Fibroblast of peridontal ligament (primary cell): ENCODE results near the gene ZKSCAN5.
A peak's percentile ranks its signal among the peaks of the same experiment; 100 is the strongest.

Experiments
- DNase-seq: peaks from one replicate; pipeline ENCODE4 v3.0.0-alpha.2; 2010; ENCODE audit errors: extremely low read depth

ZKSCAN5 gene

DNA sequence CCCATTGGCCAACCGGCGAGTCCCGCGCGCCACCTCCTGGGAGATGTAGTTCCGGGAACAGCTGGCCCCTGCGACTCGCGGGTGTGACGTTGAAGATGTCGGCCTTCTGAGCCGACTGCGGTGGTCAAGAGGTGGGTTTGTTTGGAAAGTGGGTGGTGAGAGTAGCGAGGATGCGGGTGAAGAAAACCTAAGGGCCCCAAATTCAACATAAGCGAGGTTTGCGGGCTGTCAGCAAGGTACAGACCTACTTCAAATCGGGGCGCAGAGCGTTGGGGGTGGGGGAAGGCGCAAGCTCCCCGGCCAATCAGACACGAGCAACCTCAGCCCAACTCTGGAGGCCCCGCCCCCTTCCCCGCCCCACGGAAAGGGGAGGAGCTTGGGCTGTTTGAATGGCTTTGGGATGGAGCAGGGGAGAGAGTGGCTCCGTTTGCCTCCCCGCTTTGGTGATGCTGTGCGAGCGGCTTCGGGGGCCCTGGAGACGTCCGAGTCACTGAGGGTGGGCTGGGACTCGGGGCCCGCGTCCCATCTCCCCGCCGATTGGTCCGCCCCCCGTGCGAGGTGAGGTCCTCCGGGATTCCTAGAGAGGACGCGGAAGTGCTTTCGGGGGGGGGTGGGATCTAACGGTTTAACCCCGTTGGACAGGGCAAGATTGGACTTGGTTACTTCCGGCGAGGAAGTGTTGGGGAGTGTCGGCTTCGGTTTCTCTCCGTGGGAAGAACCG lies at the start of gene ZKSCAN5:
Gene ZKSCAN5, plus strand, starts transcription at position 60 of the 721 bp plus-strand sequence. CDS start 1,383 bp downstream, outside the sequence.
- DNase-seq: peak; percentile 95

DNA sequence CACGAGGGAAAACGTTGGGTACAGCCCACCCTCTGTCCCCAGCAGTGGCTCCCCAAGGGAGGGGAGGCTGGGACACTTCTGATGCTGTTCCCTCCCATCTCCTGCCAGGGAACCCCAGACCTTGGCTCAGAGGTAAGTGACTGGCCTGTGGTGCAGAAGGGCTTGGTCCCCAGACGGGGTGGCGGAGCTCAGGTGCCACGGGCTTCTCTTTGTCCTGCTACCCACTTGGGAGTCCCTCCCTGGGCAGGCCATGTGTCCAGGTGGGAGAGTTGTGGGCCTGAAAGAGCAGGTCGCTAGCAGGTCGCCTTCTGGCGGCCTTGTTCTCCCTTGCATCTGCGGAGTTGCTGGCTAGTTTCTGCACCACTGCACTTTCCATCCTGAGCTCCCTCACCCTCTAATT lies 48.6 kb upstream of the ZKSCAN5 start:
- no peak for DNase-seq

GRCh38 chr7:99456288-99456687 lies 48.2 kb upstream of the ZKSCAN5 start:
- no peak for DNase-seq

- no peak for DNase-seq
Measured at GRCh38 chr7:99457050-99457649, 47.3 kb upstream of the ZKSCAN5 start.

DNA sequence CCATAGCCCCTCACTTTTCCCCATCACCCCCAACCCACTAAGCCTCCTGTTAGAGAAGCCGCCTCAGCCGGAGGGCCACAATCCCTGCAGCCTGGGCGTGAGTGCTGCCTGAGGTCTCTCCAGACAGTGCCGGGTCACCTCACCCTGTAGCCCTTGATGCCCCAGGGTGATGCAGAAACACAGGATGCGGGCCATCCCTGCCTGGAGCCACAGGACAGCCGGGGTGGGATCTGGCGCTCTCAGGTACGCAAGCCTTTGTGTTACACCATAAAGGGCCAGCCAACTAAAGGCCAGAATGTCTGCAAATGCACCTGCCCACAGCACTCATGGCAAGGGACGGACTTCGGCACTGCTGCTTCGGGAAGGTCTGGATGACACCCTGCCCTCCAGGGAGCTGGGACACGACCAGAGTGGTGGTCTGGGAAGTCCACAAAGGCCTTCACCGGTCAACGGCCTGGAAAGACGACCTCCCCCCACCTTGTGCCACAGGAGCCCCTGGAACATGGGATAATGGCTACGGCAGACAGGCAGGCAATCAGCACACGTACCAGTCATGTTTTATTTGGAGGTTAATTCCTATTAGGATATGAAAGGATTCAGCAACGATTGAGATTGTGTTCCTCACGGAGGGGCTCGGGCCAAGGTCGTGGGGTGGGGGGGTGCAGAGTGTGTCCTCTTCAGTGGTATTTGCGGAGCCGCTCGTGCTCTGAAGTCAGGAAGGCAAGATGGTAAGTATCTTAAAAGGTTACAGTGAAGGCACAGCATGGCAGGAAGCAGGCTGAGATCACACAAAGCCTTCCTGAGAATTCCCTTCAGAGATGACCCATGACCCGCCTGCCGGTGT lies 46.6 kb upstream of the ZKSCAN5 start:
- no peak for DNase-seq

DNA sequence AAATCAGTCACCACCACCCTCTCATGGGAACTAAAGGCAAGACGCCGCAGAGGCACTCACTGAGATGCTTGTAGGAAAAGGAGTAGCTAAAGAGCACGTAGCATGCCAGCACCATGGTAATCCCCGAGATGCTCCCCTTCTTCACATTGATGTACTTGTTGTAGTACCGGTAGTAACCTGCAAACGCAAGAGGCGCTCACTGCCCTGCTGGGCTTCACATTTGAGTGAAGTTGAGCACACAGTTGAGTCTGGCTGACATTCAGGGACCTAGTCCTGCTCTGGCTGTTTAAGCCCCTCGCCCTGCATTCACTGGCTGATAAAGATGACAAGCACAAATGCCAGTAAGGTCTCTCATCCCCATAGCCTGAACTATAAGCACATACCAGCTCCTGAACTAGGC lies 45.4 kb upstream of the ZKSCAN5 start:
- no peak for DNase-seq

DNA sequence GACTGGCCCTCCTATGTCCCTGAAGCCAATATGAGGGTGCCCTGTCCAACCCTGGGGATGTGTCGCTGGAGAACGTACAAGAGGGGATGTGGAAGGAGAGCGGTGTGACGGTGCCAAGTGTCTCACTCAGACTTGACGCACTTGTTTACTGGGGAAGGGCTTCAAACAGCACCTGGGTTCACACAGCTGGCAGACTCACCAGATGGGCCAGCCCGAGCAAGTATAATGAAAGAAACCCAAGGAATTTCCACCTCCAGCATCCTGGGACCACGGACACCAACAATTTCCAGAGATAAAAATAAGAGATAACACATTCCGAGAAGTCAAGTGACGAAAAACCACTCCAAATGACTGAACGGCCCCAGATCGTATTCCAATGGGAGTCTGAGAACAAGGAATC lies 43.8 kb upstream of the ZKSCAN5 start:
- DNase-seq: no peak

DNA sequence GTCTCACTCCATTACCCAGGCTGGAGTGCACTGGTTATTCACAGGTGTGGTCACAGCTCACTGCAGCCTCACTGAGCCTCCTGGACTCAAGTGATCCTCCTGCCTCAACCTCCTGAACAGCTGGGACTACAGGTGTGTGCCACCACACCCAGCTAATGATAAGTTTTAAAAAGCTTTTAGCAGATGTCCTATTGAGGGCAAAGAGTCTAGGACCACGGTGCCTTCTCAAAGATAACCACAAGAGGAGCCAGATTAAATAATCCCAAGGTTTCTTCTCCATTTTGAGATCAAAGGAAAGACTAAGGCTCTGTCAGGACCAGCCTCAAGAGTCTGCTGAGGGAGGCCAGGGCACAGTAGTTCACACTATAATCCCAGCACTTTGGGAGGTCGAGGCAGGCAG lies 43.2 kb upstream of the ZKSCAN5 start:
- no peak for DNase-seq

- no peak for DNase-seq
Measured at GRCh38 chr7:99465421-99465768, 39.1 kb upstream of the ZKSCAN5 start.

GRCh38 chr7:99468336-99468918 lies 36.0 kb upstream of the ZKSCAN5 start:
- no peak for DNase-seq

DNA sequence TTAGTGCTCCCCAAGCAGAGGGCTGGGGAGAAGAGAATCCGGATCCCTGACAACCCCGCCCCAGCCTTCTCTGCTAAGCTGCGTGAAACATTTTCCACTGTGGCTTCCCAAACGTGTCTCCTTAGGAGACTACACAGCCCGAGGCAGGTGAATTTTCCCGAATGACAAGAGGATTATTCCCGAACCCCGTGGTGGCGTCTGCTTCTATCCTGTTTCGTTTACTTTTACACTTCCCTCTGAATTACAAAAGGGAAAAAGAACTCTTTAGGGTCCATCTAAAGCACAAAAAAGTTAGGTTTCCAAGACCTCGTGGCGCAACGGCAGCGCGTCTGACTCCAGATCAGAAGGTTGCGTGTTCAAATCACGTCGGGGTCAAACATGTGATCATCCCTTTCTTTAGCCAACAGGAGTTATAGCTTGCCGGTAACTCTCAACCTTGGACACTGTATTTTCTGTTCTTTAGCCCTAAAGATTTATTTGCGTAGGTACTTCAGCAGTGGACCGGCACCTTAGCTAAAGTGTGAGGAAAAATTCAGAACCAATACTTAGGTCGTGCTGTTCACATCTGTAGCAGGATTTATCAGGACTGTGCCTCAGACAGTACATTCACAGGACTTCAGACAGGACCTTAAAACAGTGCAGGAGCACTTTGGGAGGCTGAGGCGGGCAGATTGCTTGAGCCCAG lies 34.9 kb upstream of the ZKSCAN5 start:
- no peak for DNase-seq

DNA sequence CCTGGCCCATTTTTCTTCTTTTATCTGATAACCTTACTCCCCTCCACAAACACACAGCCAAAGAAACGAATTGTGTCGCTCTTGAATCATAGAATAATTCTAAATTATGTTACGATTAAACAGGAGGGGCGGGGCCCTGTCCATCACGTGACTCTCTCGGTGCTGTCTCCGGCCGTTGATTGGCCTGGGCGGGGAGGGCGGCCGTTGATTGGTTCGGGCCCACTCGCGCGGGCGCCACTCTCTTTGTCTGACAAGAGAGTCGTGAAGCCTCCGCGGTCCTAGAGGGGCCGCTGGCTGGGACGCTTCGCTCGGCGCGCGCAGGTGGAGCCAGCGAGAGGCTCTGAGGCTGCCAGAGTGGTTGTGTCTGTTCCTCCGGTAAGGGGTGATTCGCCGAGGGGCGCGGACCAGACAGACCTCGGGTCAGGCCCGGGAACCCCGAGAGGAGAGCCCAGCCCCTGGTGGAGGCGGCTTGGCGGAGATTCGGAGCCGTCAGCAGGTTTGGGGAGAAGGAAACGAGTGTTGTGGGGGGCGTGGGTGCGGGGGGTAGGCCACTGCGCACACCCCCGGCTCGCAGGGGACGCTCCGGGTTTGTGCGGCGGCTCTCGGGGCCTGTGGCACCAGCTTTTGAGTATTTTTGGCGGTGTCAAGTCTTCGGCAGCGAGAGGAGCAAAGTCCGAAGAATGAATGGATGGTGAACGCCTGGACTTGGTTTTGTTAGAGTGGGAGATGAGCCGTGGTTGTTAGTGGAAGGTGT lies 31.7 kb upstream of the ZKSCAN5 start, which contains the start of gene ZNF789:
Gene ZNF789, plus strand, starts transcription at position 330 of the 754 bp plus-strand sequence. CDS start 3,567 bp downstream, outside the sequence.
- DNase-seq: peak; percentile 94

DNA sequence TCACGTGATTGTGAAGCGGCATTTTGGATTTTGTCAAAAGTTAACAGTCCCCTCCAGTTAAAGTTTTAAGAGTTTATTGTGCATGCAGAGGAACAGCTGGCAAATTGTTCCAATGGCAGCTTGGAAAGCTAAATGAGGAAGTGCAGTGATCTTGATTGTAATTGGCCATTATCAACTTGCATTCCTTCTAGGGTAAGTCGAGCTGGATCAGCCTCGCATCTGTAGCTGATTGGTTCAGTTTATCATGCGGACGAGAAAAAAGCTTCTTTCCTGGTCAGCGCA lies 31.2 kb upstream of the ZKSCAN5 start:
- peak; percentile 75 for DNase-seq

DNA sequence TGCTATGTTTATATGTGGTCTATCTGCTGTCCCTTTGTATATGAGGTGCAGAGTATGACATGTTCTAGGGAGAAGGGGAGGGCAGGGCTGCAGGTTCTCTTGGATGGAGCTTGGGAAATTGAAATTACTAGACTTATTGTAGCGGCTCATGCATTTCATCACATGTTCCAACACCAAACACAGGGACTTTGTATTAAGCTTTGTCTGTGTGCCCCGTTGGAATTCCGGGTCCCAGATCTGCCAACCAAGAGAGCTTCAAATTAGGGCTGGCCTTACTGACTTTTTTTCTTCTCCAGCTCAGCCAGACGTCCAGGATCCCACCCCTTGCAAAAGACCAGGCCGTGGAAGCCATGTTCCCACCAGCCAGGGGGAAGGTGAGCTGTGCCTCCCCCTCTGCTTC lies 28.4 kb upstream of the ZKSCAN5 start:
- DNase-seq: no peak

DNA sequence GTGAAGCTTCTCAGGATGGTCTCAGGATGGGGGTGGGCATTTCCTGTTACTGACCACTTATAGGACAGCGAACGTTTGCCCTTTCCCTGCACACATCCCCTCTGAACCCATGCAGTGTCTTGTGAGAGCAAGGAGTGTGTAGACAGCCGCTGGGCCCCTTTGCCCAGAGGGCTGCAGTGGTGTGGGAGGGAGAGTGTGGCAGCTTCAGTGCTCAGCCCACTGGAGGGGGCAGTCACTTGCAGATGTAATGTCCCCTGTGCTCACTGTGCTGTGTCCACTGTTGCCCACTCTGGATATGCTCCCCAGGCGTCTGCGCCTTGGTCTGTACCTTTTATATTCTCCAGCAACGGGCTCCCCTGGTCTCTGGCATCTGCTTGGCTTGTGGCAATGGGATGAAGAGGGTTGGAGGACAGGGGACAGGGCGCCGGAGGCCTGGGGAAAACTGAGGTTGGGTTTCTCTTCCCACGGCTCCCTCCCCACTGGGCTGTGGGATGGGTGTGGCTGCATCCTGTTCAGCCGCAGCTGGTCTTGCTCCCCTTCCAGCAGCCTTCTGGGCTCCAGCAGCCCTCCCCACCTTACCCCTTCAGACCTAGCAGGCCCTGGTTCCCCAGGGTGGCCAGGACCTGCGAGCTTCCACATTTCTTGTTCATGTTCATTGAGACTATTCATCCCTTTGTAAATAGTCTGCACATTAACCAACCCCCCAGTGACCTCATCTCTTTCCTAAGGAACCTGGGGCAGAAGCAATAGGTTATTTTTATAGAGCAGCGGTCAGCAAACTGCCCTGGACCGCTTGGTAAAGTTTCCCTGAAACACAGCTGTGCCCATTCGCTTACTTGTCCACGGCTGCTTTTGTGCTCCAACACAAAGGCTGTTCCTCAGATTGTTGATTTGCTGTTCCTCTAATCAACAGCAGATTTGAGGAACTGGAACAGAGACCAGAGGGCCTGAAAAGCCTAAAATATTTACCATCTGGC lies 25.7 kb upstream of the ZKSCAN5 start:
- DNase-seq: no peak

DNA sequence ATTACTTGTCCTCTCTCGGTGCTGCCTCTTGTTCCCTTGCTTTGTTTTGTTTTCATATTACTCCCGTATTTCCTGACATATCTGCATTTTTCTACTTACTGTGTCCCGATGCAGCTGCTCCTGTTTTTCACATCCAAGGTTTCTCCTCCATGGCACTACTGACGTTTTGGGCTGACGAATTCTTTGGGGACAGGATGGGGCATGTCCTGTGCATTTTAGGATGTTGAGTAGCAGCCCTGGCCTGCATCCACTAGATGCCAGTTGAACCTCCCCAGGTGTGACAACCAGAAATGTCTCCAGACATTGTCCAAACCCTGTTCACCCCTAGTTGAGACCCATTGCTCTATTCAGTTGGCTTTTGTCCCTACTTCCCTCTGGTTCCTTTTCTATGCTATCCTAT lies 19.4 kb upstream of the ZKSCAN5 start:
- DNase-seq: no peak

GRCh38 chr7:99489235-99489634 lies 15.2 kb upstream of the ZKSCAN5 start:
- no peak for DNase-seq

DNA sequence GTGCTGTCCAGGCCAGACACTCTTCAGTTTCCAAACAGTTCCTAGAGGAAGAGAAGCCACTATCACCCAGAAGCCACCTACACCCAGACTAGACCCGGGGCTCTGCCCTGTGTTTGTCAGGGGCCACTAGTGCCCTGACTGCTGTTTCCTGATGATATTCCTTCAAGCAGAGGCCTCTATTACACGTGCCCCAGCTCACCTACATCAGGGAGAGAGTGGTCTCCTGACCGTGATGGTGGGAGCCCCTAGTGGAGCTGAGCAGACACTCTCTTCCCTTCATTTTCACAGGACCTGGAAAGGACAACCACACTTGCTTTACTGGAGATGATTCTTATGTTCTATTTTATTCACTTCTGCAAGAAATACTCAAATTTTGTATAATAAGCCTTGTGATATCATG lies 13.6 kb upstream of the ZKSCAN5 start:
- no peak for DNase-seq

- no peak for DNase-seq
Measured at GRCh38 chr7:99493823-99494222, 10.6 kb upstream of the ZKSCAN5 start.
